Subcutaneous adipose tissue (tissue), 4 donors: ENCODE data around the gene SCARB1. TPM values are rescaled to one million over a fixed set of nuclear protein-coding genes. Genes with fewer than 3 reads are reported as not detected.

Experiments used
- total RNA-seq, 4 donors: library from RNA; depleted of rRNA; stranded (reverse); fragments of >200 nt; gene quantifications; one replicate each; pipeline ENCODE4 v1.1.0, GENCODE V29; 2016
- TF ChIP-seq, protein P1 (sequence below): fragments of 450-650 bp; IDR thresholded peaks from one replicate; pipeline ENCODE4 v1.5.1; 2016; ENCODE audit warnings: low read depth, mild to moderate bottlenecking, control low read depth, antibody characterized with exemption, moderate library complexity

SCARB1 gene
- total RNA-seq, 4 donors from 2014 or later = 26.6 to 58.6 (median 38.2) TPM

DNA sequence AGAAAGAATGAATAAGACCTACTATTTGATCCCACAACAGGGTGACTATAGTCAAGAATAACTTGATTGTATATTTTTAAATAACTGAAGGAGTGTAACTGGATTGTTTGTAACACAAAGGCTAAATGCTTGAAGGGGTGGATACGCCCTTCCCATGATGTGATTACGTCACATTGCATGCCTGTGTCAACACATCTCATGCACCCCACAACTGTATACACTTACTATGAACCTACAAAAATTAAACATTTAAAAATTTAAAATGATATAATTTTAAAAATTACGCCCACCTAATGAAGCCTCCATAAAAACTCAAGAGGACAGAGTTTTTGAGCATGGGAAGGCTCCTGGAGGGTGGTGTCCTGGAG, 94.5 kb downstream of the SCARB1 start:
- TF ChIP-seq, protein P1, sequence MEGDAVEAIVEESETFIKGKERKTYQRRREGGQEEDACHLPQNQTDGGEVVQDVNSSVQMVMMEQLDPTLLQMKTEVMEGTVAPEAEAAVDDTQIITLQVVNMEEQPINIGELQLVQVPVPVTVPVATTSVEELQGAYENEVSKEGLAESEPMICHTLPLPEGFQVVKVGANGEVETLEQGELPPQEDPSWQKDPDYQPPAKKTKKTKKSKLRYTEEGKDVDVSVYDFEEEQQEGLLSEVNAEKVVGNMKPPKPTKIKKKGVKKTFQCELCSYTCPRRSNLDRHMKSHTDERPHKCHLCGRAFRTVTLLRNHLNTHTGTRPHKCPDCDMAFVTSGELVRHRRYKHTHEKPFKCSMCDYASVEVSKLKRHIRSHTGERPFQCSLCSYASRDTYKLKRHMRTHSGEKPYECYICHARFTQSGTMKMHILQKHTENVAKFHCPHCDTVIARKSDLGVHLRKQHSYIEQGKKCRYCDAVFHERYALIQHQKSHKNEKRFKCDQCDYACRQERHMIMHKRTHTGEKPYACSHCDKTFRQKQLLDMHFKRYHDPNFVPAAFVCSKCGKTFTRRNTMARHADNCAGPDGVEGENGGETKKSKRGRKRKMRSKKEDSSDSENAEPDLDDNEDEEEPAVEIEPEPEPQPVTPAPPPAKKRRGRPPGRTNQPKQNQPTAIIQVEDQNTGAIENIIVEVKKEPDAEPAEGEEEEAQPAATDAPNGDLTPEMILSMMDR = no peak

DNA sequence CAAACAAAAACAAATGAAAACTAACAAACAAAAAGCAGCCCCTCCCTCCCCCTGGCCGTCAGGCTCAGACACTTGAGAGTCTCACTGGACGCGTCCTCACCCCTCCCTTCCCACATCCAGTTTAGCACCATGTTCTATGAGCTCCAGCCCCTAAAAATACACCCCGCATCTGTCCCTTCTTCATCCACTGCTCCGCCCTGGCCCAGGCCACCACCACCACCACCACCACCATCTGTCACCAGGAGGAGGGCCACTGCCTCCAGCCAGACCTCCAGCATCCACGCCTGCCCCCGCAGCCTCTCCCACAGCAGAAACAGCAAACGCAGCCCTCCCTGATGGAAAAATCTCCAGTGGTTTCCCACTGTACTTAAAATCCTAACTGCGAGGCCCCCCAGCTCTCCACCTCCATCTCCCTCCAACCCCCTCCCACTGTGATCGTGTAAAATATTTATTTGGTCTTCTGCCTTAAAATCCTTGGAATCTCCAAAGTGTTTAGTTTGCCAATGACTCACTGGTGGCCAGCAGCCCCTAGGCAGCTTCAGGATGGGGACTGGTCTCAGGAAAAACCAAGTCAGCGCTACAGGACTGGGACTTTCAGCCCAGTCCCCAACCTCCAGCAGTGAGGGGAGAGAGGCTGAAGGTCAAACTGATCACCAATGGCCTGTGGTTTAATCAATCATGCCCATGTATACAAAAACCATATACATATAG, 95.1 kb downstream of the SCARB1 start:
- TF ChIP-seq, protein P1 = no peak

DNA sequence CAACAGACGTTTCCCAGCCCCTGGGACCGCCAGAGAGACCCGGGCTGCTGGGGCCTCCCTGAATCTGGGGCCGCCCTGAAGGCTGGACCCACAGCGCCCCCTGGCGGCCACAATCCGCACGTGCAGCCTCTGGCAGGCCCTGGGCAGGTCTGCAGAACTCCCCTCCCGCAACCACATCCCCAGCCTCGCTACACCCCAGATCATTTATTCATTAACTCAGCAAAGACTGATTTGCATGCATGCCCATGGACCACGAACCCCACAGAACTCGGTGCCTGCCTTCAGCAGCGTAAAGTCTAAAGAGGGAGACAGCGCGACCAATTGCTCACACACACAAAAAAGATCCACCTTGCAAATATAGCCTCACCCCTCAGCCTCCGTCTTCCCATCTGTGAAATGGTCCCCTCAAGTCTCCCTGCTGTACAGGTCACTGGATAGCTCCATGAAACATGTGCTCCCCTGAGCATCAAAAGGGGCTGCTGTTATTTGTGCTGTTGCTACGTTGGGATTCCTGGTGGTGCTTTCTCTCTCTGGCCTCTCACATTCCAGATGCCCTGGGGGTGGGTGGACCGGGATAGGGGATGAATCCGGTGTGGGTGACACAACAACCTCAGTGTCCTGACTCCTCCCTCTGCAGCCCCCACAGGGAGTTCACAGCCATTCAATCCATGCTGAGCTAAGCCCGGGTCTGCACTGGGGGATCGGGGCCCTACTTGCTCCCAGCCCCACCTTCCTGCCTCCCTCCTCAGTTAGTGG, 96.4 kb downstream of the SCARB1 start:
- TF ChIP-seq, protein P1 = no peak

DNA sequence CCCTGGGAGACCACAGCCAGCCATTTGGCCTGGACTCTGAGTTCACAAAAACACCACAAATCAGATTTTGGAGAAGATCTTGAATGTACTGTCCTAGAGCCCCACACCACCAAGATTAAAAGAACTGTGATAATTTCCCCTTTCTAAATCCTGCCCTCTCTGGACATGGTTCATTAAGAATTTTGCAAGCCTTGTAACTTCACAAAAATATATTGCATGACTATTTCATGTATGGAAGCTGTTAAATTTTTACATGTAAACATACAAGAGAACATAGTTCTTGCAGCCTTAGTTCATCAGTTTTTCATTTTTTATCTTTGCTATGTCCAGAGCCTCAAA, 97.0 kb downstream of the SCARB1 start:
- TF ChIP-seq, protein P1 = no peak

DNA sequence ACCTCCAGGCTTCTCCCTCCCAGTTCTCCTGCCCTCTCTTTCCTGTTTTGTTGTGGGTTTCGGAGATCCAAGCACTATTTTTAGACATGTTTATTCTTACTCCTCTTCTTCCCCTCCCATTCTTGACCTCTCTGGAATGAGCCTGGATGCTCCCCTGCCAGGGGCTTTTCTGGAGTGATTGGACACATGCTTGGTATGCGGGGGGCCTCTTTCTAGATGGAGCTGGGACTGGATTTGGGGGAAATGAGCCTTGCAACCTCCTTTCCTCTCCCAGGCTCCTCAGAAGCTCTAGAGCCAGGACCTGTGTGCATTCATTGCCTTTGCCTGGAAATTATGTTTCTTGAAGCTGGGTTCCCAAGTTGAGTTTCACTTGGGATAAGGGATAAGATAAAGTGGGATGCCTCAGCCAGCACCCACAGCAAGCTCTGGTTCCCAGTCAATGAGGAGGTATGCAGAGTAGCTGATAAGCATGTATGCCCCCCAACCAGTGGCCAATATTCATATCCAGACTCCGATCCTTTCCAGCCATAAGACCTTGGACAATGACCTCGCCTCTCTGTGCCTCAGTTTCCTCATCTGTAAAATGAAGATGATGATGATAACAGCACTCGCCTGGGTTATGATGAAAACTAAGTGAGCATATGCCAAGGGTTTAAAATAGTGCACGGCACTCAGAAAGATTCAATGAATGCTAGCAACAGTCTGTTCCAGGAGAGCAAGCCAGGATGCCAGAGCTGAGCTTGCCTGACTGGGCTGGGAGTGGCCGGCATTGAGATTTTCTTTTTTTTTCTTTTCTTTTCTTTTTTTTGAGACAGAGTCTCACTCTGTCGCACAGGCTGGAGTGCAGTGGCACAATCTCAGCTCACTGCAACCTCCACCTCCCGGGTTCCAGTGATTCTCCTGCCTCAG, 97.8 kb downstream of the SCARB1 start:
- TF ChIP-seq, protein P1 = no peak

DNA sequence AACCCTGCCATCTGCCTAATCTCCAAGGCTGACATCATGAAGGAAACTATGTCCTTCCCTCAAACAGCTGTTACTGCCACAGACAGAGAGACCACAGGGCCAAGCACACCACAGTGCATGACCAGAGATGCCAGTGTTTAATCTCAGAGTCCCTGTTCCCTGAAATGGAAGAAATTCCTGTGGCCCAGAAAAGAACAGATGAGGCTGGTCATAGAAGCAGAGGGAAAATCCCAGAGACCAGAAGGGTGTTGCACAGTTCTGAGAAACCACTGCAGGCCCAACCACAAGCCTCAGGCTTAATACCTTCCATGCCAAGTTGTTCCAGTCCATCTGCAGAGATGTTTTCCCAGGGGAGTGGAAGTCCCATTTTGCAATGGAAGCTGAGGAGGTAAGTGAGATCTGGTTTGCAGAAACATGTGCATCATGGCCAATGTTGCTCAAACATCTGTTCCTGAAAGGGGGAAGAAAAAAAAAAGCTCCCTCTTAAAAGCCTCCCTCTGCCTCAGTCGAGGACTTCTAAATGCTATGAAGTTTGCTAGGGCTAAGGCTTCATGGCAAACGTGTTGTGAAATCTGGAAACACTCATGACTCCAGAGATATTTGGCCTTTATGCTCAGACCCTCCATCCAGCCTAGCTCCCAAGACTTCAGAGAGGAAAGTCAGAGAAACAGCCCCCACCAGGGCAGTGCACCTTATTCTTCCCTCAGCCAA, 98.6 kb downstream of the SCARB1 start:
- TF ChIP-seq, protein P1 = no peak
